ENCODE data around the gene LDHAL6A.

The LDHAL6A gene

GRCh38 chr11:18419040-18419439, 36.6 kb upstream of the LDHAL6A start:
- Histone ChIP-seq H2BK120ac (ENCODE audit: low read depth, low read length) (no peak overlapping the region), H2AFZ (ENCODE audit: low read length) (no peak overlapping the region), H4K8ac (ENCODE audit: low read depth, low read length) (no peak overlapping the region), H2AK5ac (ENCODE audit: low read depth, low read length) (no peak overlapping the region), H3K27me3 (ENCODE audit: control insufficient read depth in 3 of 3, insufficient read depth in 3 of 3, low read depth in 1 of 3, low read length in 3 of 3) (no peaks in the 10 kb centered on the region), H3K4me3 (ENCODE audit: low read length in 2 of 2) (no peak overlapping the region), H3K14ac (ENCODE audit: low read length) (no peak overlapping the region), H3K4me1 (ENCODE audit: control insufficient read depth in 2 of 2, insufficient read depth in 1 of 2, low read depth in 1 of 2, low read length in 2 of 2) (no peaks in the 10 kb centered on the region), H2BK12ac (ENCODE audit: low read length) (no peak overlapping the region), H3K36me3 (replicated peaks in 1 of 2; ENCODE audit: control insufficient read depth in 2 of 2, insufficient read depth in 2 of 2, low read length in 2 of 2) (no peaks in the 10 kb centered on the region), H4K91ac (ENCODE audit: low read depth, low read length, poor library complexity) (no peak overlapping the region), H3K79me1 (ENCODE audit: low read depth, low read length) (no peaks in the 10 kb centered on the region), H2BK5ac (ENCODE audit: low read length) (no peak overlapping the region), H3K23ac (ENCODE audit: low read depth, low read length, poor library complexity) (no peak overlapping the region), H3K27ac (replicated peaks; ENCODE audit: low read length) (no peak overlapping the region), H3K4me2 (ENCODE audit: insufficient read depth, low read length, poor library complexity, severe bottlenecking) (no peak overlapping the region), H3K9me3 (replicated peaks in 1 of 2; ENCODE audit: control insufficient read depth in 2 of 2, insufficient read depth in 1 of 2, low read depth in 1 of 2, low read length in 2 of 2) (no peaks in the 10 kb centered on the region), H2BK15ac (ENCODE audit: low read length) (no peak overlapping the region), H3K9ac (ENCODE audit: low read depth, low read length, poor library complexity) (no peak overlapping the region), H3K4ac (ENCODE audit: low read length) (no peak overlapping the region), H3K18ac (ENCODE audit: low read length) (no peak overlapping the region)
- no CpG with 5 or more reads among the region's 2 CpGs for WGBS, 2 donors (ENCODE audit: extremely low coverage in 2 of 2, insufficient read length in 2 of 2, insufficient replicate concordance in 1 of 2)
- no peak for DNase-seq (ENCODE audit: low spot score)

GRCh38 chr11:18420067-18420466, 35.6 kb upstream of the LDHAL6A start:
- H3K23ac ChIP-seq (ENCODE audit: low read depth, low read length, poor library complexity) = no peak overlapping the region
- DNase-seq (ENCODE audit: low spot score) = no peak

GRCh38 chr11:18427240-18427639, 28.4 kb upstream of the LDHAL6A start:
- Histone ChIP-seq H3K4me1 (ENCODE audit: control insufficient read depth in 2 of 2, insufficient read depth in 1 of 2, low read depth in 1 of 2, low read length in 2 of 2) (no peaks in the 10 kb centered on the region), H4K8ac (ENCODE audit: low read depth, low read length) (no peak overlapping the region), H2AFZ (ENCODE audit: low read length) (no peak overlapping the region), H3K4ac (ENCODE audit: low read length) (no peak overlapping the region), H3K9ac (ENCODE audit: low read depth, low read length, poor library complexity) (no peak overlapping the region), H3K27ac (replicated peaks; ENCODE audit: low read length) (no peak overlapping the region), H3K18ac (ENCODE audit: low read length) (no peak overlapping the region), H2BK120ac (ENCODE audit: low read depth, low read length) (no peak overlapping the region), H3K79me1 (ENCODE audit: low read depth, low read length) (no peaks in the 10 kb centered on the region), H3K9me3 (replicated peaks in 1 of 2; ENCODE audit: control insufficient read depth in 2 of 2, insufficient read depth in 1 of 2, low read depth in 1 of 2, low read length in 2 of 2) (no peaks in the 10 kb centered on the region), H3K27me3 (ENCODE audit: control insufficient read depth in 3 of 3, insufficient read depth in 3 of 3, low read depth in 1 of 3, low read length in 3 of 3) (no peaks in the 10 kb centered on the region), H2BK5ac (ENCODE audit: low read length) (no peak overlapping the region), H3K36me3 (replicated peaks in 1 of 2; ENCODE audit: control insufficient read depth in 2 of 2, insufficient read depth in 2 of 2, low read length in 2 of 2) (no peaks in the 10 kb centered on the region), H3K4me2 (ENCODE audit: insufficient read depth, low read length, poor library complexity, severe bottlenecking) (no peak overlapping the region), H2BK15ac (ENCODE audit: low read length) (no peak overlapping the region), H2BK12ac (ENCODE audit: low read length) (no peak overlapping the region), H3K14ac (ENCODE audit: low read length) (no peak overlapping the region), H4K91ac (ENCODE audit: low read depth, low read length, poor library complexity) (no peak overlapping the region), H3K23ac (ENCODE audit: low read depth, low read length, poor library complexity) (no peak overlapping the region), H3K4me3 (ENCODE audit: low read length in 2 of 2) (no peak overlapping the region), H2AK5ac (ENCODE audit: low read depth, low read length) (no peak overlapping the region)
- WGBS, 2 donors (ENCODE audit: extremely low coverage in 2 of 2, insufficient read length in 2 of 2, insufficient replicate concordance in 1 of 2) = no CpG with 5 or more reads among the region's 4 CpGs
- DNase-seq (ENCODE audit: low spot score) = no peak

More at GRCh38 chr11:18420067-18420466, 35.6 kb upstream of the LDHAL6A start:
- Histone ChIP-seq H3K14ac (ENCODE audit: low read length) (no peak overlapping the region), H3K18ac (ENCODE audit: low read length) (no peak overlapping the region), H2AK5ac (ENCODE audit: low read depth, low read length) (no peak overlapping the region), H3K4me1 (ENCODE audit: control insufficient read depth in 2 of 2, insufficient read depth in 1 of 2, low read depth in 1 of 2, low read length in 2 of 2) (no peaks in the 10 kb centered on the region), H2BK12ac (ENCODE audit: low read length) (no peak overlapping the region), H2AFZ (ENCODE audit: low read length) (no peak overlapping the region), H3K27ac (replicated peaks; ENCODE audit: low read length) (no peak overlapping the region), H3K9ac (ENCODE audit: low read depth, low read length, poor library complexity) (no peak overlapping the region), H3K27me3 (ENCODE audit: control insufficient read depth in 3 of 3, insufficient read depth in 3 of 3, low read depth in 1 of 3, low read length in 3 of 3) (no peaks in the 10 kb centered on the region), H4K8ac (ENCODE audit: low read depth, low read length) (no peak overlapping the region), H3K9me3 (replicated peaks in 1 of 2; ENCODE audit: control insufficient read depth in 2 of 2, insufficient read depth in 1 of 2, low read depth in 1 of 2, low read length in 2 of 2) (no peaks in the 10 kb centered on the region), H2BK5ac (ENCODE audit: low read length) (no peak overlapping the region), H3K4ac (ENCODE audit: low read length) (no peak overlapping the region), H3K36me3 (replicated peaks in 1 of 2; ENCODE audit: control insufficient read depth in 2 of 2, insufficient read depth in 2 of 2, low read length in 2 of 2) (no peaks in the 10 kb centered on the region), H3K4me3 (ENCODE audit: low read length in 2 of 2) (no peak overlapping the region), H4K91ac (ENCODE audit: low read depth, low read length, poor library complexity) (no peak overlapping the region), H3K4me2 (ENCODE audit: insufficient read depth, low read length, poor library complexity, severe bottlenecking) (no peak overlapping the region), H2BK15ac (ENCODE audit: low read length) (no peak overlapping the region), H3K79me1 (ENCODE audit: low read depth, low read length) (no peaks in the 10 kb centered on the region), H2BK120ac (ENCODE audit: low read depth, low read length) (no peak overlapping the region)
- WGBS, 2 donors (ENCODE audit: extremely low coverage in 2 of 2, insufficient read length in 2 of 2, insufficient replicate concordance in 1 of 2) = no CpG with 5 or more reads among the region's 2 CpGs

GRCh38 chr11:18429332-18429731, 26.3 kb upstream of the LDHAL6A start:
- no peak overlapping the region for H2BK12ac ChIP-seq (ENCODE audit: low read length)
- no CpG with 5 or more reads among the region's 5 CpGs for WGBS, 2 donors (ENCODE audit: extremely low coverage in 2 of 2, insufficient read length in 2 of 2, insufficient replicate concordance in 1 of 2)
- H3K18ac ChIP-seq (ENCODE audit: low read length) = no peak overlapping the region
- DNase-seq (ENCODE audit: low spot score) = no peak
- H3K9ac ChIP-seq (ENCODE audit: low read depth, low read length, poor library complexity) = no peak overlapping the region
- H2BK15ac ChIP-seq (ENCODE audit: low read length) = no peak overlapping the region
- no peaks in the 10 kb centered on the region for H3K79me1 ChIP-seq (ENCODE audit: low read depth, low read length)
- H3K36me3 ChIP-seq (replicated peaks in 1 of 2; ENCODE audit: control insufficient read depth in 2 of 2, insufficient read depth in 2 of 2, low read length in 2 of 2) = no peaks in the 10 kb centered on the region
- no peak overlapping the region for H2BK120ac ChIP-seq (ENCODE audit: low read depth, low read length)
- H3K4me3 ChIP-seq (ENCODE audit: low read length in 2 of 2) = no peak overlapping the region
- H4K8ac ChIP-seq (ENCODE audit: low read depth, low read length) = no peak overlapping the region
- no peak overlapping the region for H2AK5ac ChIP-seq (ENCODE audit: low read depth, low read length)
- H3K4me1 ChIP-seq (ENCODE audit: control insufficient read depth in 2 of 2, insufficient read depth in 1 of 2, low read depth in 1 of 2, low read length in 2 of 2) = no peaks in the 10 kb centered on the region
- H3K4ac ChIP-seq (ENCODE audit: low read length) = no peak overlapping the region
- no peak overlapping the region for H4K91ac ChIP-seq (ENCODE audit: low read depth, low read length, poor library complexity)
- no peak overlapping the region for H3K27ac ChIP-seq (replicated peaks; ENCODE audit: low read length)
- H2BK5ac ChIP-seq (ENCODE audit: low read length) = no peak overlapping the region
- H2AFZ ChIP-seq (ENCODE audit: low read length) = no peak overlapping the region
- H3K27me3 ChIP-seq (ENCODE audit: control insufficient read depth in 3 of 3, insufficient read depth in 3 of 3, low read depth in 1 of 3, low read length in 3 of 3) = no peaks in the 10 kb centered on the region
- no peak overlapping the region for H3K23ac ChIP-seq (ENCODE audit: low read depth, low read length, poor library complexity)
- H3K14ac ChIP-seq (ENCODE audit: low read length) = no peak overlapping the region
- H3K9me3 ChIP-seq (replicated peaks in 1 of 2; ENCODE audit: control insufficient read depth in 2 of 2, insufficient read depth in 1 of 2, low read depth in 1 of 2, low read length in 2 of 2) = no peaks in the 10 kb centered on the region
- H3K4me2 ChIP-seq (ENCODE audit: insufficient read depth, low read length, poor library complexity, severe bottlenecking) = no peak overlapping the region
